A673 (cell line): ENCODE results near the gene NOX4. TPM values are rescaled to one million over a fixed set of nuclear protein-coding genes. Genes with fewer than 3 reads are reported as not detected.

Experiments used
- BruUV-seq: library from RNA; stranded (reverse); fragments of 400-500 nt; replicated peaks from 2 replicates; lab custom pipeline; 2021; lab: Mats Ljungman, UMichigan
- CTCF ChIA-PET: fragments of 300-600 bp; sonication (Branson Sonifier 250); formaldehyde crosslinking; loops from one replicate; lab custom pipeline; 2022; ENCODE audit warnings: antibody characterized with exemption; lab: Charles Lee
- POLR2A ChIA-PET: fragments of 300-600 bp; sonication (Branson Sonifier 250); formaldehyde crosslinking; loops from one replicate; lab custom pipeline; 2022; ENCODE audit warnings: antibody characterized with exemption; ENCODE audit not compliant: low non-redundant PET; lab: Charles Lee
- DNase-seq: peaks from one replicate; pipeline ENCODE4 v3.0.0-alpha.2; 2015; ENCODE audit warnings: low spot score
- H3K27ac ChIP-seq: fragments of 200-600 bp; sonication (generic); 2 replicates; pipeline ENCODE4 v1.5.1; 2016; ENCODE audit warnings: mixed run types, low read depth, mild to moderate bottlenecking, mixed read lengths, antibody characterized with exemption, low read length; ENCODE audit not compliant: poor library complexity, severe bottlenecking
- H3K27me3 ChIP-seq: fragments of 200-600 bp; sonication (generic); replicated peaks from 2 replicates; pipeline ENCODE4 v1.6.1; 2017; ENCODE audit warnings: mixed run types, low read depth, mild to moderate bottlenecking, mixed read lengths, antibody characterized with exemption, low read length; ENCODE audit not compliant: insufficient read depth, poor library complexity
- H3K36me3 ChIP-seq: fragments of 200-600 bp; sonication (generic); 2 replicates; pipeline ENCODE4 v1.6.1; 2016; ENCODE audit warnings: mixed run types, mild to moderate bottlenecking, mixed read lengths, antibody characterized with exemption, low read length; ENCODE audit not compliant: insufficient read depth, poor library complexity, severe bottlenecking
- H3K4me1 ChIP-seq: fragments of 200-600 bp; sonication (generic); 2 replicates; pipeline ENCODE4 v1.6.1; 2017; ENCODE audit warnings: mixed run types, mild to moderate bottlenecking, mixed read lengths, antibody characterized with exemption, low read length; ENCODE audit not compliant: insufficient read depth, poor library complexity, severe bottlenecking
- H3K4me3 ChIP-seq: fragments of 200-600 bp; sonication (generic); 2 replicates; pipeline ENCODE4 v1.5.1; 2016; ENCODE audit warnings: low read depth, mixed run types, mild to moderate bottlenecking, mixed read lengths, low read length; ENCODE audit not compliant: poor library complexity, severe bottlenecking
- H3K9me3 ChIP-seq: fragments of 200-600 bp; sonication (generic); 2 replicates; pipeline ENCODE4 v1.6.1; 2016; ENCODE audit warnings: mixed run types, low read depth, mild to moderate bottlenecking, mixed read lengths, antibody characterized with exemption, low read length; ENCODE audit not compliant: poor library complexity, severe bottlenecking
- CTCF ChIP-seq: fragments of 300-800, 200-600 bp; sonication (generic); conservative IDR thresholded peaks from 2 replicates; pipeline ENCODE4 v1.5.1; 2017; ENCODE audit warnings: low read depth, mild to moderate bottlenecking, antibody characterized with exemption, low read length, moderate library complexity, mixed read lengths
- EZH2 ChIP-seq: fragments of 200-600 bp; sonication (generic); IDR thresholded peaks from 2 replicates; pipeline ENCODE4 v1.6.1; 2017; ENCODE audit warnings: borderline replicate concordance, low read depth, mild to moderate bottlenecking, mixed read lengths, antibody characterized with exemption, low read length; ENCODE audit not compliant: poor library complexity, severe bottlenecking
- intact Hi-C: fragments of 100-400 bp; cut with micrococcal nuclease; formaldehyde crosslinking; loops from one replicate; pipeline ENCODE4 v1.10.0; 2022; ENCODE audit not compliant: unreplicated experiment
- total RNA-seq: library from RNA; stranded (reverse); gene quantifications from 2 replicates; pipeline ENCODE4 v1.2.3, GENCODE V29; 2021

The NOX4 gene
- total RNA-seq, 1 experiment from 2014 or later = 0.19 TPM

GRCh38 chr11:89521792-89522191 lies 30.6 kb upstream of the NOX4 start:
- H3K4me1 ChIP-seq = no peaks in the 10 kb centered on the region
- H3K4me3 ChIP-seq = no peak overlapping the region
- no peak overlapping the region for H3K27ac ChIP-seq
- CTCF ChIA-PET = no interaction called here
- POLR2A ChIA-PET = no interaction called here
- TF ChIP-seq CTCF = no peak
- no peak for TF ChIP-seq EZH2
- DNase-seq = no peak
- no peaks in the 10 kb centered on the region for H3K27me3 ChIP-seq
- BruUV-seq = no TSS peak
- no peaks in the 10 kb centered on the region for H3K9me3 ChIP-seq
- intact Hi-C loops = no loop called here
- no peaks in the 10 kb centered on the region for H3K36me3 ChIP-seq

GRCh38 chr11:89521294-89521693 lies 30.1 kb upstream of the NOX4 start:
- Histone ChIP-seq H3K9me3 (no peaks in the 10 kb centered on the region), H3K27ac (no peak overlapping the region), H3K27me3 (no peaks in the 10 kb centered on the region), H3K4me3 (no peak overlapping the region), H3K4me1 (no peaks in the 10 kb centered on the region), H3K36me3 (no peaks in the 10 kb centered on the region)
- no TSS peak for BruUV-seq
- ChIA-PET POLR2A (no interaction called here), CTCF (no interaction called here)
- DNase-seq = no peak
- TF ChIP-seq CTCF = no peak
- TF ChIP-seq EZH2 = no peak
- intact Hi-C loops = no loop called here

- Histone ChIP-seq H3K27me3 (no peaks in the 10 kb centered on the region), H3K4me1 (no peaks in the 10 kb centered on the region), H3K36me3 (no peaks in the 10 kb centered on the region), H3K4me3 (no peak overlapping the region), H3K9me3 (peaks cover 4% of the 10 kb centered on the region), H3K27ac (no peak overlapping the region)
- intact Hi-C loops = no loop called here
- TF ChIP-seq CTCF (no peak), EZH2 (no peak)
- CTCF ChIA-PET = no interaction called here
- no peak for DNase-seq
- no TSS peak for BruUV-seq
- POLR2A ChIA-PET = no interaction called here
Measured at GRCh38 chr11:89516496-89516895, 25.3 kb upstream of the NOX4 start.
